ENCODE measurements around the gene TP53RK.

Gene TP53RK

DNA sequence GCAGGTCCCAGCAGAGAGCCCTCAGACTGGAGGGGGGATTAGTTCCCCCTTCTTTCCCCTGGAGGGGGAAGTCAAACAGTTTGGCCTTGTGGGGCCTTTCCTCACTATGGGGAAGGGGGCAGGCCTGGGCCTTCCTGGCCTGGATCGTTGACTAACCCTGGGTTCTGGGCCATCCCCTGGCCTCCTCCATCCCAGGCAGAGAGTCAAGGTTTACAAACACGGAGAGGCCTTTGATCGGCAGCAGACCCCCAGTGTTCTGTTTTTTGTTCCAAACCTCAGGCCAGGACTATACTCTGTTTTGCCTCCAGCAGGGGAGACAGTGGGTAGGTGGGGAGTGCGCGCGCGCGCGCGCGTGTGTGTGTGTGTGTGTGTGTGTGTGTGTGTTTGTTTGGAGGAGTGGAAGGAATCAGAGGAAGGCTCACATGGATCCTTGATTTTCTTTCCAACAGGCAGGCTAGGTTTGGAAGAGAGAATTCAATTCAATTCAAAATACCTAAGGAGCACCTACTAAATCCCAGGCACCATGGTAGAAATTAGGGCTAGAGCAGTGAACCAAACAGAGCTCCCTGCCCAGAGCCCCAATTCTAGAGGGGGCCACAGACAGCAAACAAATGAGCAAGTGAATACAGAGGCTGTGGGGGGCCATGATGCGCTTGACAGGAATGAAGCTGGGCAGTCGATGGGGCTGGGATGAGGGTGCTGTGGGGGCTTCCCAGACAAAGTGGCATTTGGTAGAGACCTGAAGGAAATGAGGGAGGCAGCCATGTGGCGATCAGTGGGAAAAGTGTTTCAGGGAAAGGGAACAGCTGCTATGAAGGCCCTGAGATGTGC is 14.8 kb downstream of the TP53RK start:
- Histone ChIP-seq H4K20me1 (ENCODE audit: insufficient read depth) (no peaks in the 10 kb centered on the region), H3K4me1 (ENCODE audit: low read depth, poor library complexity, severe bottlenecking) (no peaks in the 10 kb centered on the region), H3K79me2 (ENCODE audit: insufficient read depth, low read depth) (no peaks in the 10 kb centered on the region), H2AFZ (ENCODE audit: low read depth) (no peak overlapping the region), H3K27ac (no peak overlapping the region), H3K4me3 (IDR thresholded peaks at IDR 0.05; ENCODE audit: insufficient read depth, low read depth, low read length) (no peak overlapping the region), H3K27me3 (ENCODE audit: insufficient read depth, low read depth) (no peaks in the 10 kb centered on the region), H3K36me3 (ENCODE audit: insufficient read depth) (no peaks in the 10 kb centered on the region), H3K4me2 (no peak overlapping the region), H3K9ac (no peak overlapping the region)
- TF ChIP-seq, protein P1, sequence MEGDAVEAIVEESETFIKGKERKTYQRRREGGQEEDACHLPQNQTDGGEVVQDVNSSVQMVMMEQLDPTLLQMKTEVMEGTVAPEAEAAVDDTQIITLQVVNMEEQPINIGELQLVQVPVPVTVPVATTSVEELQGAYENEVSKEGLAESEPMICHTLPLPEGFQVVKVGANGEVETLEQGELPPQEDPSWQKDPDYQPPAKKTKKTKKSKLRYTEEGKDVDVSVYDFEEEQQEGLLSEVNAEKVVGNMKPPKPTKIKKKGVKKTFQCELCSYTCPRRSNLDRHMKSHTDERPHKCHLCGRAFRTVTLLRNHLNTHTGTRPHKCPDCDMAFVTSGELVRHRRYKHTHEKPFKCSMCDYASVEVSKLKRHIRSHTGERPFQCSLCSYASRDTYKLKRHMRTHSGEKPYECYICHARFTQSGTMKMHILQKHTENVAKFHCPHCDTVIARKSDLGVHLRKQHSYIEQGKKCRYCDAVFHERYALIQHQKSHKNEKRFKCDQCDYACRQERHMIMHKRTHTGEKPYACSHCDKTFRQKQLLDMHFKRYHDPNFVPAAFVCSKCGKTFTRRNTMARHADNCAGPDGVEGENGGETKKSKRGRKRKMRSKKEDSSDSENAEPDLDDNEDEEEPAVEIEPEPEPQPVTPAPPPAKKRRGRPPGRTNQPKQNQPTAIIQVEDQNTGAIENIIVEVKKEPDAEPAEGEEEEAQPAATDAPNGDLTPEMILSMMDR (conservative IDR thresholded peaks at IDR 0.05; ENCODE audit: low read depth, low read length), result no peak

DNA sequence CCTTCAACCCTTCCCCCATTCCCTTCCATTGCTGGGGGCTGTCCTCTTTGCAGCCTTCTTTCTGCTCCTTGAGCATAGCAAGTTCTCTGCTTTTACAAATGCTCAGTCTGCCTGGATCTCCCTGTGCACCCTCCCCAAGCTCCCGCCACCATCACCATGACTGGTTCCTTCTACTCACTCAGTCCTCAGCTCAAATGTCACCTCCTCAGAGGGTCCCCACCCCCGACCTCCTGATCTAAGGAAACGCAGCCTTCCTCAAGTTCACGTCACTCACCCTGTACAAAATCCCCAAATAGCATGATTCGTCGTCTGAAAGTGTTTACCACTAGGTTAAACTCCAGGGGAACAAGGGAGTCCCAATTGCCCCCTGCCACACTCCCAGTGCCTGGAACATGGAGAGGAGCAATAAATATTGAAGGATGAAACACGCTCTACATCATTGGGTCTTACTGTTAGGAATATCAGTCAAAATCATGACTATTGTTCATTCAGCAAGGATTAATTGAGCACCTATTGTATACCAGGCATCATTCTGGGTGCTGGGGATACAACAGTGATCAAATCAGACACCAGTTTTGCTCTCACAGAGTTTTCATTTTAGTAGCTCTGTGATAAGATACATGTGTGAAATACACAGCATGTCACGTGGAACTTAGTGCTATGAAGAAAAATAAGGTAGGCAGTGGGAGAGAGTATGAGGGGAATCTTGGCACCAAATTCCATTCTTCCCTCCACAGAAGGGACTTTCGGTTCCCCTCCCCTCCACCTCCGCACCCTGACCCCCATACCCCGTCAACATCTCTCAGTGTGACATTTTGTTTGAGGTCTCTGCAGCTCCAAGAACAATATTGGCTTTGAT is 15.6 kb downstream of the TP53RK start:
- Histone ChIP-seq H4K20me1 (ENCODE audit: insufficient read depth) (no peaks in the 10 kb centered on the region), H3K36me3 (ENCODE audit: insufficient read depth) (no peaks in the 10 kb centered on the region), H3K27me3 (ENCODE audit: insufficient read depth, low read depth) (no peaks in the 10 kb centered on the region), H3K4me3 (IDR thresholded peaks at IDR 0.05; ENCODE audit: insufficient read depth, low read depth, low read length) (no peak overlapping the region), H2AFZ (ENCODE audit: low read depth) (no peak overlapping the region), H3K9ac (no peak overlapping the region), H3K79me2 (ENCODE audit: insufficient read depth, low read depth) (no peaks in the 10 kb centered on the region), H3K27ac (no peak overlapping the region), H3K4me1 (ENCODE audit: low read depth, poor library complexity, severe bottlenecking) (no peaks in the 10 kb centered on the region), H3K4me2 (no peak overlapping the region)
- TF ChIP-seq, protein P1 (conservative IDR thresholded peaks at IDR 0.05; ENCODE audit: low read depth, low read length), result no peak

DNA sequence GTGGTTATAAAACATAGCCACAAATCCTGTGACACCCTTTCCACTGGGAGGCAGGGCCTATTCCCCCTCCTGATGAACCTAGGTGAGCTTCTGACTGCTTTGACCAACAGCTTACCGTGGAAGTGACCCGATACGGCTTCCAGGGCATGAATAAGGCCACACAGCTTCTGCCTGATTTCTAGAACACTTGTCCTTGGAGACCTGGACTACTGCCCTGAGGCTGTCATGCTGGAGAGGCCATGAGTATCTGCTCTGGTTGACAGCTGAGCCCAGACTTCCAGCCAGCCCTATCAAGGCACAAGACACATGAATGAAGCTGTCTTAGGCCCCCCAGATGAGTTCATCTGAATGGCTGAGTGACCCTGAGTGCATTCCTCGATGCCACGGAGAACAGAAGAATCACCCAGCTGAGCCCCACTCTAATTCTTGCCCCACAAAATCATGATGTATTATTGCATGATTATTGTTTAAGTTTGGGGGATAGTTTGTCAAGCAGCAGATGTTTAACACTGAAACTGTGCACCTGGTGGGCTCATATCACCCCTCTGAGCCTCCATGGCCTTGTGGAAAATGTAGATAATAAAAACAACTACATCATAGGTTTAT is 16.6 kb downstream of the TP53RK start:
- Histone ChIP-seq H3K27me3 (ENCODE audit: insufficient read depth, low read depth) (no peaks in the 10 kb centered on the region), H2AFZ (ENCODE audit: low read depth) (no peak overlapping the region), H3K4me1 (ENCODE audit: low read depth, poor library complexity, severe bottlenecking) (no peaks in the 10 kb centered on the region), H3K9ac (no peak overlapping the region), H3K4me3 (IDR thresholded peaks at IDR 0.05; ENCODE audit: insufficient read depth, low read depth, low read length) (no peak overlapping the region), H3K4me2 (no peak overlapping the region), H3K79me2 (ENCODE audit: insufficient read depth, low read depth) (no peaks in the 10 kb centered on the region), H3K36me3 (ENCODE audit: insufficient read depth) (no peaks in the 10 kb centered on the region), H4K20me1 (ENCODE audit: insufficient read depth) (no peaks in the 10 kb centered on the region), H3K27ac (no peak overlapping the region)
- TF ChIP-seq, protein P1 (conservative IDR thresholded peaks at IDR 0.05; ENCODE audit: low read depth, low read length), result no peak

DNA sequence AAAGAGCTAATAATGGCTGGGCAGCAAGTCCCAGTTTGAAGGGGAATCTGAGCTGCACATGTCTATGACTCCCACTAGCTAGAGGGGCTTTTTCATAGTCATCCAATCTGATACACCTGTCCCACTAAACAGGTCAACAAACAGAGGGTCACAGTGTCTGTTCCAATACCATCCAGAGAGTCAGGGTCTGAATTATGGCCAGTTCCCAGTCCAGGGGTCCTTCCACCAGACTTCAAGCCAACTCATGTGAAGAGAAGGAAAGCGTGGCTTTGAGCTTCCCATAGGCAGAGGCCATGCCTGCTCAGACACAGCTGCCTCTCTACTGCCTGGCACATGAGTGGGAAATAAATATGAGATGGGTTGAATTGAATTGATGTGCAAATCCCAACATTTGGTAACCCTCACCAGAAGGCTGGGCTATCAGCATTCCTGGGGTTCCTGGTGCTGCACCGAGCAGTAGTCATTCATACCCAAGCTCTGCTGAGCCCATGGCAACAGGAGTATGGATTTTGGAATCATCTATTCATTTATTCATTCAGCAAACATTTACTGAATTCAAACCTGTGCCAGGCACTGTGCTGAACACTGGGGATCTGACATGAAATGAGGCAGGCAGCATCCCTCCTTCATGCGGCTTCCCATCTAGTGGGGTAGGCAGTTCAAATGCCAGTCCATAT is 17.2 kb downstream of the TP53RK start:
- H3K36me3 ChIP-seq (ENCODE audit: insufficient read depth), result no peaks in the 10 kb centered on the region
- H2AFZ ChIP-seq (ENCODE audit: low read depth), result no peak overlapping the region
- H3K27ac ChIP-seq, result no peak overlapping the region
- no peaks in the 10 kb centered on the region for H3K4me1 ChIP-seq (ENCODE audit: low read depth, poor library complexity, severe bottlenecking)
- no peaks in the 10 kb centered on the region for H4K20me1 ChIP-seq (ENCODE audit: insufficient read depth)
- TF ChIP-seq, protein P1 (conservative IDR thresholded peaks at IDR 0.05; ENCODE audit: low read depth, low read length), result no peak
- no peaks in the 10 kb centered on the region for H3K79me2 ChIP-seq (ENCODE audit: insufficient read depth, low read depth)
- H3K9ac ChIP-seq, result no peak overlapping the region
- H3K4me3 ChIP-seq (IDR thresholded peaks at IDR 0.05; ENCODE audit: insufficient read depth, low read depth, low read length), result no peak overlapping the region
- H3K4me2 ChIP-seq, result no peak overlapping the region
- no peaks in the 10 kb centered on the region for H3K27me3 ChIP-seq (ENCODE audit: insufficient read depth, low read depth)

Measured in KMS-11 (cell line).